GM13977 (cell line): ENCODE results near the gene MXD3.

Source experiments
- DNase-seq: peaks from one replicate; pipeline ENCODE4 v3.0.0; 2012; ENCODE audit warnings: low spot score
- CTCF ChIP-seq: IDR thresholded peaks from 2 replicates; pipeline ENCODE4 v1.5.1; 2012; ENCODE audit warnings: mild to moderate bottlenecking, control low read depth; ENCODE audit not compliant: insufficient read depth; ENCODE audit errors: extremely low read depth, missing control alignments
- in situ Hi-C: fragments of 300-500 bp; cut with MboI; formaldehyde crosslinking; loops from one replicate; pipeline ENCODE4 v1.12.0; 2022; ENCODE audit warnings: low sequenced_read_pairs, low pct_unique_long_range_greater_than_20kb, mixed read lengths, inconsistent platforms; ENCODE audit not compliant: unreplicated experiment

MXD3 gene

GRCh38 chr5:177351392-177352329, 40.0 kb upstream of the MXD3 start, which contains the start of gene LMAN2:
LMAN2 (minus strand) TSS chr5:177351668; CDS start chr5:177351647, 21 bp downstream.
- in situ Hi-C loops: no loop called here
- DNase-seq: peak; percentile 94

GRCh38 chr5:177350776-177351391, 39.2 kb upstream of the MXD3 start:
- no peak for DNase-seq
- in situ Hi-C loops: no loop called here
- no peak for TF ChIP-seq CTCF

More at GRCh38 chr5:177351392-177352329, 40.0 kb upstream of the MXD3 start, which contains the start of gene LMAN2:
- TF ChIP-seq CTCF: no peak

- in situ Hi-C loops: no loop called here
- TF ChIP-seq CTCF: no peak
- no peak for DNase-seq
Measured at GRCh38 chr5:177349762-177350161, 38.1 kb upstream of the MXD3 start.

- DNase-seq: no peak
- in situ Hi-C loops: no loop called here
- TF ChIP-seq CTCF: no peak
Measured at GRCh38 chr5:177349362-177349647, 37.6 kb upstream of the MXD3 start.

GRCh38 chr5:177347699-177348098, 36.0 kb upstream of the MXD3 start:
- DNase-seq: no peak
- in situ Hi-C loops: no loop called here
- TF ChIP-seq CTCF: no peak

GRCh38 chr5:177346820-177347219, 35.1 kb upstream of the MXD3 start:
- no peak for TF ChIP-seq CTCF
- in situ Hi-C loops: no loop called here
- no peak for DNase-seq
